Measurements from ENCODE around the gene TLX3.

Gene TLX3

GRCh38 chr5:171300358-171300757, 8.7 kb upstream of the TLX3 start:
- FAIRE-seq (no peak), DNase-seq (ENCODE audit: insufficient read length, low spot score) (no peak)

- FAIRE-seq (no peak), DNase-seq (ENCODE audit: insufficient read length, low spot score) (no peak)
These were observed 2.9 kb upstream of the TLX3 start for GRCh38 chr5:171306166-171306565.

- no peak for DNase-seq (ENCODE audit: insufficient read length, low spot score)
- no peak for FAIRE-seq
These were observed 2.1 kb upstream of the TLX3 start for GRCh38 chr5:171306781-171307591.

- FAIRE-seq (peak; percentile 55), DNase-seq (ENCODE audit: insufficient read length, low spot score) (no peak)
These were observed 1.1 kb upstream of the TLX3 start for GRCh38 chr5:171307789-171308452.

- DNase-seq (ENCODE audit: insufficient read length, low spot score) (peak; percentile 20), FAIRE-seq (no peak)
These were observed 496 bp downstream of the TLX3 start for GRCh38 chr5:171309276-171310211.

GRCh38 chr5:171310212-171310818, 1.3 kb downstream of the TLX3 start:
- peak; percentile 38 for DNase-seq (ENCODE audit: insufficient read length, low spot score)
- no peak for FAIRE-seq

- FAIRE-seq (no peak), DNase-seq (ENCODE audit: insufficient read length, low spot score) (no peak)
These were observed 1.8 kb downstream of the TLX3 start for GRCh38 chr5:171310819-171311321.

GRCh38 chr5:171311322-171312077, 2.5 kb downstream of the TLX3 start:
- DNase-seq (ENCODE audit: insufficient read length, low spot score) (no peak), FAIRE-seq (no peak)

- no peak for FAIRE-seq
- DNase-seq (ENCODE audit: insufficient read length, low spot score): no peak
These were observed 3.3 kb downstream of the TLX3 start for GRCh38 chr5:171312129-171312974.

- DNase-seq (ENCODE audit: insufficient read length, low spot score) (no peak), FAIRE-seq (no peak)
These were observed 4.6 kb downstream of the TLX3 start for GRCh38 chr5:171313481-171314206.

- FAIRE-seq: no peak
These were observed 5.8 kb downstream of the TLX3 start for GRCh38 chr5:171314728-171315385.

GRCh38 chr5:171315386-171315891, 6.4 kb downstream of the TLX3 start:
- DNase-seq (ENCODE audit: insufficient read length, low spot score) (no peak), FAIRE-seq (no peak)

More at GRCh38 chr5:171314728-171315385, 5.8 kb downstream of the TLX3 start:
- no peak for DNase-seq (ENCODE audit: insufficient read length, low spot score)

GRCh38 chr5:171315925-171316257, 6.8 kb downstream of the TLX3 start:
- FAIRE-seq: no peak
- DNase-seq (ENCODE audit: insufficient read length, low spot score): no peak

- no peak for FAIRE-seq
- no peak for DNase-seq (ENCODE audit: insufficient read length, low spot score)
These were observed 7.4 kb downstream of the TLX3 start for GRCh38 chr5:171316258-171317121.

- no peak for FAIRE-seq
- DNase-seq (ENCODE audit: insufficient read length, low spot score): no peak
These were observed 8.2 kb downstream of the TLX3 start for GRCh38 chr5:171317230-171317629.

GRCh38 chr5:171318026-171318425, 9.0 kb downstream of the TLX3 start:
- no peak for FAIRE-seq
- DNase-seq (ENCODE audit: insufficient read length, low spot score): no peak

GRCh38 chr5:171321447-171321846, 12.4 kb downstream of the TLX3 start:
- no peak for FAIRE-seq
- DNase-seq (ENCODE audit: insufficient read length, low spot score): no peak
